GM21723 (cell line): ENCODE results near the gene PNLIPRP2.

Source experiments
- ATAC-seq: cut with Tn5 transposase; IDR thresholded peaks from one replicate; pipeline ENCODE4 v1.9.1; 2021; ENCODE audit warnings: mild to moderate bottlenecking, moderate library complexity; ENCODE audit not compliant: unreplicated experiment

PNLIPRP2 gene

GRCh38 chr10:116676633-116677032, 55.9 kb downstream of the PNLIPRP2 start:
- ATAC-seq = no peak

- ATAC-seq = no peak
Measured at GRCh38 chr10:116679351-116679750, 58.6 kb downstream of the PNLIPRP2 start.

GRCh38 chr10:116683166-116683565, 62.4 kb downstream of the PNLIPRP2 start:
- no peak for ATAC-seq

GRCh38 chr10:116683821-116684220, 63.1 kb downstream of the PNLIPRP2 start:
- ATAC-seq = no peak

- ATAC-seq = no peak
Measured at GRCh38 chr10:116684781-116685180, 64.0 kb downstream of the PNLIPRP2 start.

DNA sequence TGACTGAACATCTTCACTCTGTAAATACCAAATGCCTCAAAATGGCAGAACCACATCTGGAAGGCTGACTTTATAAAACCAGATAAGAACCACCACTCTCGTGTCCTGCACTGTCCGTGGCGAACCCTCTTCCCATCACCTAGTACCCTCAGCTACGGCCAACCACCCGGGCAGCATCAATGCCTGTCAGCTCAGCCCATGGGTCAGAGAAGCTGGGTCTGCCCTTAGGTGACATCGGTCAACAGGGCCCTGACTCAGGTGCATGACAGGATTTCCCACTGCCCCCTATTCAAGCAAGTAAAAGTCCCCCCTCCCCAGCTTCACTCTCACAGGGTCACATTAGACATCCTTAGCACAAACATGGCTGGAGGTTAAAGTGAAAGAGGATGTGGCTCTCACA, 65.1 kb downstream of the PNLIPRP2 start:
- no peak for ATAC-seq

- ATAC-seq = no peak
Measured at GRCh38 chr10:116686632-116687031, 65.9 kb downstream of the PNLIPRP2 start.

- ATAC-seq = no peak
Measured at GRCh38 chr10:116687633-116688032, 66.9 kb downstream of the PNLIPRP2 start.

GRCh38 chr10:116688241-116688711, 67.5 kb downstream of the PNLIPRP2 start:
- no peak for ATAC-seq

GRCh38 chr10:116688741-116689495, 68.2 kb downstream of the PNLIPRP2 start:
- ATAC-seq = no peak

DNA sequence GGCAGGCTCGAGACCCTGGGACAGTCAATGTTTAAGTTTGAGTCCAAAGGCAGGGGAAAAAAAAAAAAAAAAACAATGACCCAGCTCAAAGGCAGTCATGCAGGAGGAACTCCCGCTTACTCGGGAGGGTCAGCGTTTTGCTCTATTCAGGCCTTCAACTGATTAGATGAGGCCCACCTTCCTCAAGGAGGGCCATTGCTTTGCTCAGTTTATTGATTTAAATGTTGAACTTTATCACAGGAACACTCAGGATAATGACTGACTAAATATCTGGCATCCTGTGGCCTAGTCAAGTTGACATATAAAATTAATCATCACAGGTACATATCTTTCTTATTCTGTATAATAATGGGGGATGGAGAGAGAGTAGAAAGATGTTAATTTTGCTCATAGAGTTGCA, 69.0 kb downstream of the PNLIPRP2 start:
- ATAC-seq = no peak

DNA sequence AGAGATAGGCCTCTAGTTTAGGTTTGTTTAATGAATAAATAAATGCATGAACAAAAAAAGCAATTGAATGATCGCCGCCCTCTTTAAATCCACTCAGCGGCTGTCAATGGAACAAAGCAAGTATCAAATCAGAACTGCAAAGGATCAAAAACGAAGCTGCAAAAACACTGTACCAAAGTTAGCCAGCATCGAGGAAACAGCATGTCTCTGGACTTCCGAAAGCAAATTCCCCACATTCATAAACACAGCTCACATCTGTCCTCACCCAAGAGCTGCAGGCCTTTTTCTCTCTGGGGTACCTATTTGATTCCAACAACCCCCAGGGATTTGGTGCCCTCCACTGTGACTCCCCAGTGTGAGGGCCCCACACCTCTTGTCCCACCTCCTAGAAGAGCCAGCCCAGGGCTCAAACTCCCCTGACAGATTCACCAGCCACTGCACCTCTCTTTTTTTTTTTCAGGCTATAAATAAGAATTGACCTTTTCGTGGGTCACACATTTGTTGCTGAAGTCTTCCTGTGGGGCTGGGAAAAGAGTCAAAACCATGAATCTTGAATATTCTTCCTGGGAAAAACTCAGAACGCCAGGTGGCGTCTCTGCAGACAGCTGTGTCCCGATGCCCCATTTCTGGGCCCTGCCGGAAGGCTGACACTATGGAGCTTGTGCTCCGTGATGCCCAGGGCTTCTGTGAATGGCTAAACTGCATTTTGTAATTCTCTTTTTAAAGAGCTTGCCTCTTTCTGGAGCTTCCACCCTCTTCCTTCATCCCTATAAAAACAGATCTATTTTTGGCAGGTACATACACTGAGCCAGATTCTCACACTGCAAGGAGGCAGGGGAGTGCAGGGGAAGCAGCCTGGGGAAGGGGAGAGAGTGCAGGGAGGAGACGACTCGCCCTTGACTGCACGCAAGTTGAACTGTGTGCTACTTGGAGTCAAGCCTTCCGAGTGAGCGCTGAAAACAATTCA, 69.9 kb downstream of the PNLIPRP2 start:
- no peak for ATAC-seq

DNA sequence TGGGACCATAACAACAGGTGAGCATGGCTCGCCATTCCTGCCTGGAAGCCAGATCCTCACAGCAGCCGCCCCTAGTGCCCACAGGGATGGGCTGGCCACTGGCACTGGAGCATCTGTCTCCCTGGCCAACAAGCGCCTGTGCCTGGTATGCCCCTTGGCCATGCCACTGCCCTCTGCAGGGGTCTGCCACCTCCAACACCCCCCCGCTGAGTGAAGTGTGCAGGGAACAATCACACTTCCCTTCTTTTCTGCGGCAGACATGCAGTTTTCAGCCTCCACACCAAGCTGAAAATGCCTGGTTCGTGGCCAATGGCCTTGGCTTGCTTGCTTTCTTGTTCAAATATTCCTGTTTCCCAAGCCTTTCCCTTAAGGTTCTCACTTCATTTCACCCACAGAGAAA, 70.9 kb downstream of the PNLIPRP2 start:
- no peak for ATAC-seq

GRCh38 chr10:116692225-116692624, 71.5 kb downstream of the PNLIPRP2 start:
- ATAC-seq = no peak

GRCh38 chr10:116694243-116694926, 73.6 kb downstream of the PNLIPRP2 start:
- ATAC-seq = no peak
